ENCODE data around the gene AGO3.

GRCh38 chr1:36114371-36114770 lies 183.5 kb downstream of the AGO3 start:
- no peak for TF ChIP-seq POLR2AphosphoS5 (IDR thresholded peaks at IDR 0.05)
- TF ChIP-seq EP300 (IDR thresholded peaks at IDR 0.05) = no peak
